ENCODE results near the gene CD300LG. TPM values are rescaled to one million over a fixed set of nuclear protein-coding genes. Genes with fewer than 3 reads are reported as not detected.
"Not testable (repeated sequence)": the region's sequence is repeated elsewhere in the genome, so short reads cannot be mapped to it uniquely, and the experiment has no call there.

CD300LG gene
- polyA plus RNA-seq, 1 donor, result 0.30 TPM

DNA sequence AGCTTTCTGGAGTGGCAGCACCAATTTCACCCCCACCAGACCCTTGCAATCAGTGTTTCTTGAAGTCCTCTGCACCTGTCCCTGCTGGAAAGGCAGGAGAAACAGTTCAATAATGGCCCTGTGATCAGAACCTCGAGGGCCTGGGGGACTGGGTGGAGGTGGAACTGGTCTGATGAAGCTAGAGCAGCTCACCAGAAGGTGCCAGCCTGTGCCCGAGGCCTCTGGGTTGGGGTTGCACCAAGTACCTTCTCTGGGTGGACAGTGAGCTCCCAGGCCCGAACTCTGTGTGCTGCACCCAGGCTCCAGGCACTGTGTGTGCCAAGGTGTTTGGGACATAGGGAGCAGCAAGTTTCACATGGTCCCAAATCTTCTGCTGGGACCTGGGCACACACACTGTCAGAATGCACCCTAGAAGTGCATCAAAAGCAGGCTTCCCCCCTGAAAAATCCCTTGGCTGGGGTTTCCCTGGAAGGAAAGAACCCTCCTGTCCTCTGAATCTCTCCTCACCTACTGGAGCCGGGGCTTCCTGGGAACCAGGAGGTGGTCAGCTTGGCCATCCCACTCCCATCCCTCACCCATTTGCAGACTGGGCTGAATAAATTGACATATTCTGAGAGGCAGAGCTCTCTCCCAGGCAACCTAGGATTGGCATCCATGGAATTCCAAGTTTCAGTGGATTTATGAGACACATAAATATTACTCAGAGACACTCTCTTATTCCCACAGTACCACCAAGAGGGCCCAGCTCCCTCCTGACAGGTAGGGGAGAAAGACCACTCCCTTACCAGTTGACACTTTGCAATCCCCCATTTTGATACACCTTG, 17.4 kb downstream of the CD300LG start:
- Histone ChIP-seq H3K4me1 (ENCODE audit: control insufficient read depth, insufficient read depth, low read length) (no peaks in the 10 kb centered on the region), H3K36me3 (ENCODE audit: control insufficient read depth, insufficient read depth, low read length) (no peaks in the 10 kb centered on the region), H3K27me3 (ENCODE audit: control insufficient read depth, insufficient read depth, low read length) (peaks cover 2% of the 10 kb centered on the region), H3K27ac (ENCODE audit: low read length) (no peak overlapping the region), H3K4me3 (ENCODE audit: low read length) (no peak overlapping the region), H3K9me3 (ENCODE audit: control insufficient read depth, low read depth, low read length) (no peaks in the 10 kb centered on the region)
- no peak for DNase-seq
- no CpG with 5 or more reads among the region's 4 CpGs for WGBS (ENCODE audit: insufficient coverage, low lambda C conversion rate)

DNA sequence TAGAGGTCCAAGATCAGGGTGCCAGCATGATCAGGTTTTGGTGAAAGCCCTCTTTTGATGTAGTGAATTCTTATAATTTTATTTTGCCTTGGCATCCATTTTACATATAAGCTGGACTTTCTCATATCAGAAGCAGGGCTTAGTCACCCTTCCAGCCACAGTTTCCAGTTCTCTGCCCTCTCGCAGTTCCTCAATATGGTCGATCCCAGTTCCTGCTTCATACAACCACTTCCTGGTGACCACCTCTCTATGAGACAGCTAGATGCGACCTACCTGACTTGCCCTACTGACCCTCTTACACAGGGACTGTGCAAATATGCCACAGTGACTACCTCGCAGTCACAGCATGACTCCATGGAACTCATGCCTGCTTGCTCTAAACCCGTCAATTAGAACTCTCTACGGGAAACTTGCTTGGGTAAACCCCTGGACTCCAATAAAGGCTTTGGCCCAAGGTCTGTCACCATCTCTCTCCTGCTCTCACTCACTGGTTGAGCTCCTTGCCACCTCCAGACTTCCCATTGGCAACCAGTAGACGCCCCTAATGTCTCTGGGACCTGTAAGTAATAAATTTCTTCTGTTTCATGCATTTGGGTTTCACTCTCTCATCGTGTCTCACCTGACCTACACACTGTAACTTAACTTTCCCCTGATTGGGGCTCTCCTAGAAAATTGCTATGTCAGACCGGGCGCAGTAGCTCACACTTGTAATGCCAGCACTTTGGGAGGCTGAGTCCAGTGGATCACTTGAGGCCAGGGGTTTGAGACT, 21.4 kb downstream of the CD300LG start:
- WGBS (ENCODE audit: insufficient coverage, low lambda C conversion rate), result 100% methylated on average over 1 of the region's 10 CpGs
- DNase-seq, result no peak
- Histone ChIP-seq H3K27me3 (ENCODE audit: control insufficient read depth, insufficient read depth, low read length) (peaks cover 2% of the 10 kb centered on the region), H3K4me1 (ENCODE audit: control insufficient read depth, insufficient read depth, low read length) (peaks cover 19% of the 10 kb centered on the region), H3K9me3 (ENCODE audit: control insufficient read depth, low read depth, low read length) (no peaks in the 10 kb centered on the region), H3K4me3 (ENCODE audit: low read length) (no peak overlapping the region), H3K27ac (ENCODE audit: low read length) (no peak overlapping the region), H3K36me3 (ENCODE audit: control insufficient read depth, insufficient read depth, low read length) (no peaks in the 10 kb centered on the region)

DNA sequence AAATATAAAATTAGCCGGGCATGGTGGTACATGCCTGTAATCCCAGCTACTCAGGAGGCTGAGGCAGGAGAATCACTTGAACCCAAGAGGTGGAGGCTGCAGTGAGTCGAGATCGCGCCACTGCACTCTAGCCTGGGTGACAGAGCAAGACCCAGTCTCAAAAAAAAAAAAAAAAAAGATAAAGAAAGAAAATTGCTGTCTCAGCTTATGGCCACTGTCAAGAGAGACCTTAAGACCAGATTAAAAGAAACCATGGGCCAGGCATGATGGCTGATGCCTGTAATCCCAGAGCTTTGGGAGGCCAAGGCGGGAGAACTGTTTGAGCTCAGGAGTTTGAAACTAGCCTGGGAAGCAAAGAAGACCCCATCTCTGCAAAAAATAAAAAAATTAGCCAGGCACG, 22.1 kb downstream of the CD300LG start:
- H3K9me3 ChIP-seq (ENCODE audit: control insufficient read depth, low read depth, low read length); H3K27me3 ChIP-seq (ENCODE audit: control insufficient read depth, insufficient read depth, low read length); H3K36me3 ChIP-seq (ENCODE audit: control insufficient read depth, insufficient read depth, low read length); H3K4me3 ChIP-seq (ENCODE audit: low read length); DNase-seq; H3K27ac ChIP-seq (ENCODE audit: low read length): not testable (repeated sequence)
- H3K4me1 ChIP-seq (ENCODE audit: control insufficient read depth, insufficient read depth, low read length), result peaks cover 25% of the 10 kb centered on the region
- 100% methylated on average over 1 of the region's 6 CpGs for WGBS (ENCODE audit: insufficient coverage, low lambda C conversion rate)

DNA sequence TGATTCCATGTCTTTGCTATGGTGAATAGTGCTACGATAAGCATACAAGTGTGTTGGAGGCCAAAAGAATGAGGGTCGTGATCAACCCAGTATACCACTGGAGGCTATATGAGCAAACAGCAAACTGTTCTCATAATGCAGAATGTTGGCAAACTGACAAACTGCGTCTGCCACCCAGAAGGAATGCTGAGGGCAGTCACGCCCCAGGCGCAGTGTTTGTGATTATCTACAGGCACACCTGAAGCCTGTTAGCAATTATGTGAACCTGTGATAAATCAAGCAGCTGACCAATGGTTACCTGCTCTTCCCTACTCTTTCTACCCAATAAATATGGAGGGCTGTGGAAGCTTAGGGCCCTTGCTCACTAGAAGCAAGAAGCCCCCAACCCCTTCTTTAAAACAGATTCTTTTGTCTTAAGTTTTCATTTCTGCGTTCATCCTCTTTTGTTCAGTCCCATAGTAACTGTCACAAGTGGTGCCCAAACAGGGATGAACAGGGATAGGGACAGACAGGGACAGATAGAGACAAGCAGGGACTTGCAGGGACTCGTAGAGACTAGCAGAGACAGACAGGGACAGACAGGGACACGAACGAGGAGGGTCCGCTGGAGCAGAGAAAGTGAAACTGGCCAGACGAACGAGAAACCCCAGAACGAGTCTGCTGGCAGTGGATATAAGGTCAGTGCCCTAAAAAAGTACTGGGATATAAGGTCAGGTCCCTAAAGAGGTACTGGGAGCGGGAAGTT, 25.1 kb downstream of the CD300LG start:
- peaks cover 2% of the 10 kb centered on the region for H3K27me3 ChIP-seq (ENCODE audit: control insufficient read depth, insufficient read depth, low read length)
- H3K4me3 ChIP-seq (ENCODE audit: low read length), result no peak overlapping the region
- peaks cover 44% of the 10 kb centered on the region for H3K4me1 ChIP-seq (ENCODE audit: control insufficient read depth, insufficient read depth, low read length)
- H3K27ac ChIP-seq (ENCODE audit: low read length), result peak overlapping the region; percentile 80
- WGBS (ENCODE audit: insufficient coverage, low lambda C conversion rate), result 100% methylated on average over 1 of the region's 14 CpGs
- DNase-seq, result peak; percentile 47 to 68
- no peaks in the 10 kb centered on the region for H3K36me3 ChIP-seq (ENCODE audit: control insufficient read depth, insufficient read depth, low read length)
- no peaks in the 10 kb centered on the region for H3K9me3 ChIP-seq (ENCODE audit: control insufficient read depth, low read depth, low read length)

DNA sequence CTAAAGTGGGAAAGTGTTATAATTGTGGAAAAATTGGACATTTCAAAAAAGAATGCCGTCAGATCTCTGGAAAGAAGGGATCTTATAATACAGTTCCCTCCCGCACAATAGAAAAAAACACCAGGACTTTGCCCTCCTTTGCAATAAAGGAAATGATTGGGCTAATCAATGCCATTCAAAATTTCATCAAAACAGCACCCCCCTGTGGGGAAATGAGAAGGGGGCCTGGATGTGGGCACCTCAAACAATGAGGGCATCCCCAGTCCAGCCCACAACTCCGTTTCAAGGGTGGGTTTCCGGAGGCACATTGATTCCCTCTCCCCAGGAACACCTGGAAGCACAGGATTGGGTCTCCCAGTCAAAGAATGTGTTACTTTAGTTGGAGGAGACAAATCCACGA, 26.1 kb downstream of the CD300LG start:
- no peak overlapping the region for H3K4me3 ChIP-seq (ENCODE audit: low read length)

DNA sequence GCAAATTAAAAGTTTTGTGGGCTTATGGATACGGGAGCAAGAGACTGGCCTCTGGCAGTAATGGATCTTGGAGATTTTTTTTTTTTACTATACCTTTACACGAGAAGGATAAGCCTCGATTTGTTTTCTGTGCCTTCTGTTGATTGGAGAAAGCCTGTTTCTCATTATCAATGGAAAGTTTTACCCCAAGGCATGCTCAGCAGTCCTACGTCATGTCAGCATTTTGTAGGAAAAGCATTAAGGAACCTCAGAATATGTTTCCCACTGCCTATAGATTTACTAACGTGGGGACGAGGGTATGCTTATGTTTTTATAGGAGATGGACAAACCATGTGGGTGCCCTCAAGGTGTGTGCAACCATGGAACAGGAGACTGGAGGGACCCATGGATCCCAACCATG, 26.8 kb downstream of the CD300LG start:
- no CpG with 5 or more reads among the region's 6 CpGs for WGBS (ENCODE audit: insufficient coverage, low lambda C conversion rate)
- peak overlapping the region; percentile 80 for H3K27ac ChIP-seq (ENCODE audit: low read length)

More for the DNA sequence above, 26.1 kb downstream of the CD300LG start:
- H3K9me3 ChIP-seq (ENCODE audit: control insufficient read depth, low read depth, low read length), result no peaks in the 10 kb centered on the region
- H3K4me1 ChIP-seq (ENCODE audit: control insufficient read depth, insufficient read depth, low read length), result peaks cover 54% of the 10 kb centered on the region
- H3K36me3 ChIP-seq (ENCODE audit: control insufficient read depth, insufficient read depth, low read length), result no peaks in the 10 kb centered on the region
- peak in 1 of 2 donors; percentile 22 for DNase-seq
- peaks cover 2% of the 10 kb centered on the region for H3K27me3 ChIP-seq (ENCODE audit: control insufficient read depth, insufficient read depth, low read length)
- no CpG with 5 or more reads among the region's 5 CpGs for WGBS (ENCODE audit: insufficient coverage, low lambda C conversion rate)
- H3K27ac ChIP-seq (ENCODE audit: low read length), result peak overlapping the region; percentile 80

DNA sequence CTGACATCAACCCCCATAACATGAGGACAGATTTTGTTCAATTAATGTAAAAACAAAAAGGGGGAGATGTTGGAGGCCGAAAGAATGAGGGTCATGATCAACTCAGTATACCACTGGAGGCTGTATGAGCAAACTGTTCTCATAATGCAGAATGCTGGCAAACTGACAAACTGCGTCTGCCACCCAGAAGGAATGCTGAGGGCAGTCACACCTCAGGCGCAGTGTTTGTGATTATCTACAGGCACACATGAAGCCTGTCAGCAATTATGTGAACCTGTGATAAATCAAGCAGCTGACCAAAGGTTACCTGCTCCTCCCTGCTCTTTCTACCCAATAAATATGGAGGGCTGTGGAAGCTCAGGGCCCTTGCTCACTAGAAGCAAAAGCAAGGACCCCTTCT, 27.3 kb downstream of the CD300LG start:
- Histone ChIP-seq H3K36me3 (ENCODE audit: control insufficient read depth, insufficient read depth, low read length) (no peaks in the 10 kb centered on the region), H3K9me3 (ENCODE audit: control insufficient read depth, low read depth, low read length) (no peaks in the 10 kb centered on the region), H3K27ac (ENCODE audit: low read length) (peak overlapping the region; percentile 80), H3K4me3 (ENCODE audit: low read length) (no peak overlapping the region), H3K4me1 (ENCODE audit: control insufficient read depth, insufficient read depth, low read length) (peaks cover 66% of the 10 kb centered on the region), H3K27me3 (ENCODE audit: control insufficient read depth, insufficient read depth, low read length) (no peaks in the 10 kb centered on the region)
- 40% methylated on average over 1 of the region's 3 CpGs for WGBS (ENCODE audit: insufficient coverage, low lambda C conversion rate)
- peak; percentile 82 to 91 for DNase-seq

More for the DNA sequence above, 26.8 kb downstream of the CD300LG start:
- Histone ChIP-seq H3K9me3 (ENCODE audit: control insufficient read depth, low read depth, low read length) (no peaks in the 10 kb centered on the region), H3K4me1 (ENCODE audit: control insufficient read depth, insufficient read depth, low read length) (peaks cover 61% of the 10 kb centered on the region), H3K4me3 (ENCODE audit: low read length) (no peak overlapping the region), H3K27me3 (ENCODE audit: control insufficient read depth, insufficient read depth, low read length) (no peaks in the 10 kb centered on the region), H3K36me3 (ENCODE audit: control insufficient read depth, insufficient read depth, low read length) (no peaks in the 10 kb centered on the region)
- DNase-seq, result no peak

DNA sequence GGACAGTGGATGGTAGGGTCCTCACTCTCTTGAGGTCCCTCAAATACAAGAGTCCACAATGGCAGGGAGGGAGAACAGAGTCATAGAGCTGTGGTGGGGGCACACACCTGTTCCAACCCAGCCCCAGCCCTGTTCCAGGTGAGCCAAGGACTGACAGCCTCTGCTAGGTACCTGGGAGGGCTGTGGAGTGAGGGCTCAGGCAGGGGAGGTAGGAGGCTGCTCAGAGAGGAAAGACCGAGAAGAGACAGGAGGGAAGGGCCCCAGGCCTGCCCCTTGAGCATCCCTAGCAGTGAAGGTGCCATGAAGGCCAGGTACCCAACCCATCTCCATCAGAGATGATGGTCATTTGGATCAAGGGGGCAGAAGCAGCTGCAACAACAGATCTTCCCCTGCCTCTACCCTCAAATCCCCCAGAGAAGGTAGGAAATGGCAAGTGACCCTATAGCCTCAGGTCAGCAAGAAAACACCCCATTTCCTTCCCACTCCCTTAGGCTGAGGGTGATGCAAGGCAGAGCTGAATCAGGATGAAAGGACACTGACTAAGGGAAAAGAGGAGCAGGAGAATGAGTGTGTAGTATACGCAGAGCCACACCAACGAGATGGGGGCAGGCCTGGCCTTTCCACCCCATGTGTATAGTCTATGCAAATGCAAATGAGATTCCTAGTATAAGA, 28.6 kb downstream of the CD300LG start:
- no CpG with 5 or more reads among the region's 3 CpGs for WGBS (ENCODE audit: insufficient coverage, low lambda C conversion rate)
- no peaks in the 10 kb centered on the region for H3K9me3 ChIP-seq (ENCODE audit: control insufficient read depth, low read depth, low read length)
- no peak overlapping the region for H3K4me3 ChIP-seq (ENCODE audit: low read length)
- no peaks in the 10 kb centered on the region for H3K27me3 ChIP-seq (ENCODE audit: control insufficient read depth, insufficient read depth, low read length)
- H3K4me1 ChIP-seq (ENCODE audit: control insufficient read depth, insufficient read depth, low read length), result peaks cover 69% of the 10 kb centered on the region
- no peak overlapping the region for H3K27ac ChIP-seq (ENCODE audit: low read length)
- DNase-seq, result no peak
- H3K36me3 ChIP-seq (ENCODE audit: control insufficient read depth, insufficient read depth, low read length), result no peaks in the 10 kb centered on the region

DNA sequence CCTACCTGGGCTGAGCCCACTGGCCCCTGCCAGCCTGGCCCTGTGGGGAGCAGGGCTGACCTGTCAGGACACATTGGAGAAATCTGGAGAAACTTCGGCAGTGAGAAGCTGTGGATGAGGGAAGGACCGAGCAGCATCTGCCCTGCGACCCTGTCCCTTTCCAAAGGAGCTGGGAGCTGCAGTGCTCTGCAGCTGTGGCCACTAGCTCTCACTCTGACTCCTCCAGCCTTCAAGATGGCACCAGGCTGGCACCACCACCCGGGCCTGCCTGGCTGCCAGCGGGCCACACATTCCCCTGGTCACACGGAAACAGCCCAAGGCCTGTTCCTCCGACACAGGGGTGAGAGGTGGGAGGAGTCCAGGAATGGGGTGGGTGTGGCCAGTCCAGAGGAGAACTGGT, 30.1 kb downstream of the CD300LG start:
- WGBS (ENCODE audit: insufficient coverage, low lambda C conversion rate), result no CpG with 5 or more reads among the region's 7 CpGs
- Histone ChIP-seq H3K4me3 (ENCODE audit: low read length) (no peak overlapping the region), H3K4me1 (ENCODE audit: control insufficient read depth, insufficient read depth, low read length) (peaks cover 63% of the 10 kb centered on the region), H3K27me3 (ENCODE audit: control insufficient read depth, insufficient read depth, low read length) (no peaks in the 10 kb centered on the region), H3K9me3 (ENCODE audit: control insufficient read depth, low read depth, low read length) (no peaks in the 10 kb centered on the region), H3K36me3 (ENCODE audit: control insufficient read depth, insufficient read depth, low read length) (no peaks in the 10 kb centered on the region), H3K27ac (ENCODE audit: low read length) (no peak overlapping the region)
- DNase-seq, result no peak

Measured in large intestine (tissue), 3 donors.